ENCODE data around the gene IL23R. TPM values are rescaled to one million over a fixed set of nuclear protein-coding genes. Genes with fewer than 3 reads are reported as not detected.

IL23R gene
- total RNA-seq, 4 donors from 2014 or later = 2.0 to 4.3 TPM; not detected in 2

DNA sequence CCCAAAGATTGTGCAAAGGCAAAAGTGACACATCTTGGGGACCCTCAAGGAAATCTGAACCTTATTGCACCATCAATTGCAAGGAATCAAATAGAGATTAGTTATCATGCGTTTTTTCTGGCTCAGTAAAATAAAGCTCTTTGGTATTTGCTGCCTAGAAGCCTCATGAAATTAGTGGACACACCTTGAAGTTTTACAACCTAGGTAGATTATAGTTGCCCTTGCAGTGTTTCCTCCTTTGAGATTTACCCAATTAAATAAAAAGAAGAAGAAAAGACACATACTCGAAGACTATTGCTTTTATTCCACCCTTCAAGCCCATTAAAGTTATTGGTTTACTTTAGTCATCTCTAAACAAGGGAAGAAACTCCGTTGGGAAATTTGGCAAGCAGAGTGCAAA, 70.0 kb downstream of the IL23R start:
- Histone ChIP-seq H3K9me3 (no peaks in the 10 kb centered on the region), H3K4me1 (peaks cover 0 to 13% (median 4%) of the 10 kb centered on the region in 4 donors), H3K4me3 (no peak overlapping the region), H3K27me3 (no peaks in the 10 kb centered on the region), H3K27ac (no peak overlapping the region), H3K36me3 (no peaks in the 10 kb centered on the region)
- DNase-seq = no peak
- in situ Hi-C loops (cut with MboI; ENCODE audit: low pct_ligation_motif_present in 1 of 4, low pct_unique_long_range_greater_than_20kb in 1 of 4, low sequenced_read_pairs in 3 of 4) (loop anchor here in 3 of 4 donors (5.0 to 10.0 kb wide), 2 partner anchors 266 to 269 kb away; no protein-coding TSS in a partner anchor), intact Hi-C loops (cut with DNase I; ENCODE audit: low total_unique reads) (no loop called here)
- WGBS, 2 donors (ENCODE audit: low coverage in 1 of 2) = 17 to 26% methylated on average over 2 to 3 of the region's 3 CpGs
- no peak for TF ChIP-seq EP300 (IDR thresholded peaks at IDR 0.05; ENCODE audit: low read depth)
- TF ChIP-seq, protein P1, sequence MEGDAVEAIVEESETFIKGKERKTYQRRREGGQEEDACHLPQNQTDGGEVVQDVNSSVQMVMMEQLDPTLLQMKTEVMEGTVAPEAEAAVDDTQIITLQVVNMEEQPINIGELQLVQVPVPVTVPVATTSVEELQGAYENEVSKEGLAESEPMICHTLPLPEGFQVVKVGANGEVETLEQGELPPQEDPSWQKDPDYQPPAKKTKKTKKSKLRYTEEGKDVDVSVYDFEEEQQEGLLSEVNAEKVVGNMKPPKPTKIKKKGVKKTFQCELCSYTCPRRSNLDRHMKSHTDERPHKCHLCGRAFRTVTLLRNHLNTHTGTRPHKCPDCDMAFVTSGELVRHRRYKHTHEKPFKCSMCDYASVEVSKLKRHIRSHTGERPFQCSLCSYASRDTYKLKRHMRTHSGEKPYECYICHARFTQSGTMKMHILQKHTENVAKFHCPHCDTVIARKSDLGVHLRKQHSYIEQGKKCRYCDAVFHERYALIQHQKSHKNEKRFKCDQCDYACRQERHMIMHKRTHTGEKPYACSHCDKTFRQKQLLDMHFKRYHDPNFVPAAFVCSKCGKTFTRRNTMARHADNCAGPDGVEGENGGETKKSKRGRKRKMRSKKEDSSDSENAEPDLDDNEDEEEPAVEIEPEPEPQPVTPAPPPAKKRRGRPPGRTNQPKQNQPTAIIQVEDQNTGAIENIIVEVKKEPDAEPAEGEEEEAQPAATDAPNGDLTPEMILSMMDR (IDR thresholded peaks at IDR 0.05) = no peak
- TF ChIP-seq POLR2AphosphoS5 (IDR thresholded peaks at IDR 0.05) = no peak
- no peak for TF ChIP-seq POLR2A (IDR thresholded peaks at IDR 0.05)

DNA sequence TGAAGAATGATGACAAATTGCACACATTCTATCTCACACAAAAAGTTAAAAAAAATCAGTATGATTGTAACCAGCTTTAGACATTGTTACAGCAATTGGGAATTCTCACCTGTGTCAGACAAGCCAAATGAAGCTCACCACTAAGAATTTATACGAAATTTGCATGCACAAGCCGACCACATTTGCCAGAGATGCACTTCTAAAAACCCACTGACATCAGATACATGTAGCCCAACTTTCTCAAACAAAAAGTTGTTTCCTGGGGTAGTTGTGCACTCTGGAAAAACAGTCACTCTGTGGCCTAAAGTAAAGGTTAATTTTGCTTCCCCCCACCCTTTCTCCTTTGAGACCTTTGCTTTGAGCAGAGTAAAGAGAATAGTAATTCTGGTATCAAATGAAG, 73.5 kb downstream of the IL23R start:
- no peaks in the 10 kb centered on the region for H3K9me3 ChIP-seq
- intact Hi-C loops (cut with DNase I; ENCODE audit: low total_unique reads) (no loop called here), in situ Hi-C loops (cut with MboI; ENCODE audit: low pct_ligation_motif_present in 1 of 4, low pct_unique_long_range_greater_than_20kb in 1 of 4, low sequenced_read_pairs in 3 of 4) (loop anchor here in 3 of 4 donors (5.0 to 10.0 kb wide), 2 partner anchors 263 to 265 kb away; no protein-coding TSS in a partner anchor)
- 45 to 81% methylated on average over 2 of the region's 2 CpGs for WGBS, 2 donors (ENCODE audit: low coverage in 1 of 2)
- peaks cover 0 to 13% (median 4%) of the 10 kb centered on the region in 4 donors for H3K4me1 ChIP-seq
- no peak for TF ChIP-seq POLR2A (IDR thresholded peaks at IDR 0.05)
- TF ChIP-seq EP300 (IDR thresholded peaks at IDR 0.05; ENCODE audit: low read depth) = no peak
- TF ChIP-seq POLR2AphosphoS5 (IDR thresholded peaks at IDR 0.05) = no peak
- TF ChIP-seq, protein P1 (IDR thresholded peaks at IDR 0.05) = no peak
- no peaks in the 10 kb centered on the region for H3K36me3 ChIP-seq
- no peak overlapping the region for H3K4me3 ChIP-seq
- H3K27me3 ChIP-seq = no peaks in the 10 kb centered on the region
- no peak for DNase-seq
- H3K27ac ChIP-seq = no peak overlapping the region

DNA sequence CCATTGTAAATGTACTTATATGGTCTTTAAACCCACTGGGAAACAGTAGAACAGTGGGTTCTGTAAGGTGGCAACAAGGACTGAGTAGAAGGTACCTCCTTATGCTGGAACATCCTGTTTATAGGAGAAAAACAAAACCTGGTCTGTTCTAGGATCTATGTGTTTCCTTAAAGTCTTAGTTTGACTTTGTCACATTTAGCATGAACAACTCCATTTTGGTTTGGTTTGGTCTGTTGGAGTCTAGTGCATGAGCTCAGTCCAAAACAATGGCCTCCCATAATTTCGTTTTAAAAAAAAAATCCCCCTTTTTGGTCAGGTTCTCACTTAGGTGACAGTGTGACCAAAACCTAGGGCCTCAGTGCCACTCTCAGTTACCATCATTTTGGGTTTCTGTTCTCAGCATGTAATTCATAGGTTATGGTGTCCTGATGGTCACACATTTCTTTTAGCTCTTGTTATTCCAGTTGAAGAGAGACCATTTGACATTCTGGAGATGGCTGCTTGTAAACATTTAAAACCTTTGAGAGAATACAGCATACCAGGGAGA, 75.0 kb downstream of the IL23R start:
- no peak for DNase-seq
- Histone ChIP-seq H3K27me3 (no peaks in the 10 kb centered on the region), H3K9me3 (no peaks in the 10 kb centered on the region), H3K4me3 (no peak overlapping the region), H3K4me1 (peaks cover 0 to 4% (median under 1%) of the 10 kb centered on the region in 4 donors), H3K27ac (no peak overlapping the region), H3K36me3 (no peaks in the 10 kb centered on the region)
- intact Hi-C loops (cut with DNase I; ENCODE audit: low total_unique reads) (no loop called here), in situ Hi-C loops (cut with MboI; ENCODE audit: low pct_ligation_motif_present in 1 of 4, low pct_unique_long_range_greater_than_20kb in 1 of 4, low sequenced_read_pairs in 3 of 4) (no loop called here)
- TF ChIP-seq POLR2AphosphoS5 (IDR thresholded peaks at IDR 0.05) (no peak), EP300 (IDR thresholded peaks at IDR 0.05; ENCODE audit: low read depth) (no peak), POLR2A (IDR thresholded peaks at IDR 0.05) (no peak)
- TF ChIP-seq, protein P1 (IDR thresholded peaks at IDR 0.05) = no peak
- 67 to 87% methylated on average over 1 of the region's 1 CpG for WGBS, 2 donors (ENCODE audit: low coverage in 1 of 2)

DNA sequence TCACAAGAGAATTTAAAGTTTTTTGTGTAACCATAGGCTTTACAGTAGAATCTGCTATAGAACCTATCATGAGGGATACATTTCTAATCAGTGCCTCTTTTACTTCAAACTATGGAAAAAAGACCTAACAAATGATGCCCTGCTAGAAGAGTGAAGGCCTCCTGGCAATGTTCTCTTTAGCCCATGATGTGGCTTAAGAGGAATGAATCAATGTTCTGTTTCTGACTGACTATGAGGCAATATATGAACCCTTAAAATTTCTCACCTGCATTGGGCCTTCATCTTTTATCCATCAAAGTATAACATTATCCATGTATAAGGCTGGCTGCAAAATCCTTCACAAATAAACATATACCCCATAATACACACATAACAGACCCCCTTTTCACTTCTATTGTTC, 75.8 kb downstream of the IL23R start:
- Histone ChIP-seq H3K36me3 (no peaks in the 10 kb centered on the region), H3K4me1 (no peaks in the 10 kb centered on the region), H3K27ac (no peak overlapping the region), H3K27me3 (no peaks in the 10 kb centered on the region), H3K4me3 (no peak overlapping the region), H3K9me3 (no peaks in the 10 kb centered on the region)
- TF ChIP-seq POLR2AphosphoS5 (IDR thresholded peaks at IDR 0.05) (no peak), POLR2A (IDR thresholded peaks at IDR 0.05) (no peak)
- intact Hi-C loops (cut with DNase I; ENCODE audit: low total_unique reads) = no loop called here
- in situ Hi-C loops (cut with MboI; ENCODE audit: low pct_ligation_motif_present in 1 of 4, low pct_unique_long_range_greater_than_20kb in 1 of 4, low sequenced_read_pairs in 3 of 4) = no loop called here
- no peak for DNase-seq
